Stomach (tissue), 4 donors: ENCODE results near the gene SLC7A10.

Experiments
- CTCF ChIP-seq, 7 experiments: fragments of 450-650 bp in 4 of 7; fragments of 200-600 bp in 3 of 7; sonication (generic) in 3 of 7; IDR thresholded peaks; one replicate each; pipeline ENCODE4 v1.5.1; 2016 to 2019; ENCODE audit warnings: antibody characterized with exemption in 7 of 7, control low read depth in 2 of 7, mild to moderate bottlenecking in 1 of 7
- EP300 ChIP-seq: sonication (generic); formaldehyde crosslinking; IDR thresholded peaks from one replicate; pipeline ENCODE4 v1.6.1; 2017; ENCODE audit warnings: antibody characterized with exemption
- POLR2A ChIP-seq, 4 donors: fragments of 450-650 bp; IDR thresholded peaks; one replicate each; pipeline ENCODE4 v1.6.1; 2016; ENCODE audit warnings: antibody characterized with exemption in 4 of 4, control low read depth in 2 of 4, mild to moderate bottlenecking in 1 of 4, moderate library complexity in 1 of 4
- POLR2AphosphoS5 ChIP-seq, 3 donors: sonication (generic); formaldehyde crosslinking; IDR thresholded peaks; one replicate each; pipeline ENCODE4 v1.6.1; 2016; ENCODE audit warnings: antibody characterized with exemption in 3 of 3

- TF ChIP-seq CTCF (IDR thresholded peaks at IDR 0.05) (no peak), POLR2A (IDR thresholded peaks at IDR 0.05) (no peak), POLR2AphosphoS5 (IDR thresholded peaks at IDR 0.05) (no peak), EP300 (no peak)
These were observed 53.7 kb downstream of the SLC7A10 start for GRCh38 chr19:33171916-33172359.
